Midbrain (tissue), 1 donor: Measurements from ENCODE around the gene KIF13A.
"Not testable (repeated sequence)": the region's sequence is repeated elsewhere in the genome, so short reads cannot be mapped to it uniquely, and the experiment has no call there.

Experiments used
- DNase-seq: peaks from one replicate; lab custom pipeline; 2025; lab: John Stamatoyannopoulos, UW

Gene KIF13A

GRCh38 chr6:17998442-17998841 is 11.0 kb upstream of the KIF13A start:
- DNase-seq, result no peak

GRCh38 chr6:17998003-17998402 is 10.6 kb upstream of the KIF13A start:
- DNase-seq, result no peak

GRCh38 chr6:17995414-17995813 is 8.0 kb upstream of the KIF13A start:
- no peak for DNase-seq

GRCh38 chr6:17994019-17994418 is 6.6 kb upstream of the KIF13A start:
- DNase-seq, result no peak

- no peak for DNase-seq
Measured at GRCh38 chr6:17988422-17988944, 1.0 kb upstream of the KIF13A start.

GRCh38 chr6:17987697-17988421 is 424 bp upstream of the KIF13A start:
- DNase-seq, result peak; percentile 82

GRCh38 chr6:17986656-17987446 is 584 bp downstream of the KIF13A start:
- peak; percentile 67 for DNase-seq

GRCh38 chr6:17985934-17986655 is 1.3 kb downstream of the KIF13A start:
- DNase-seq, result no peak

- no peak for DNase-seq
Measured at GRCh38 chr6:17984812-17985670, 2.4 kb downstream of the KIF13A start.

- no peak for DNase-seq
Measured at GRCh38 chr6:17984399-17984798, 3.0 kb downstream of the KIF13A start.

- no peak for DNase-seq
Measured at GRCh38 chr6:17983730-17984129, 3.7 kb downstream of the KIF13A start.

- no peak for DNase-seq
Measured at GRCh38 chr6:17980329-17980728, 7.1 kb downstream of the KIF13A start.

- no peak for DNase-seq
Measured at GRCh38 chr6:17979479-17979878, 8.0 kb downstream of the KIF13A start.

GRCh38 chr6:17976258-17976657 is 11.2 kb downstream of the KIF13A start:
- DNase-seq, result not testable (repeated sequence)

GRCh38 chr6:17974570-17975368 is 12.7 kb downstream of the KIF13A start:
- DNase-seq, result no peak

GRCh38 chr6:17972978-17973622 is 14.3 kb downstream of the KIF13A start:
- no peak for DNase-seq

- DNase-seq, result no peak
Measured at GRCh38 chr6:17972074-17972952, 15.1 kb downstream of the KIF13A start.

- no peak for DNase-seq
Measured at GRCh38 chr6:17971128-17972073, 16.0 kb downstream of the KIF13A start.
